Stimulated activated CD4-positive, alpha-beta T cell treated with anti-CD3 and anti-CD28 coated beads, Interleukin-12 subunit alpha, Interleukin-12 subunit beta, amount 100 ng/mL, for 48 hours (primary cell): ENCODE data around the gene TNK2.
"Not testable (repeated sequence)": the region's sequence is repeated elsewhere in the genome, so short reads cannot be mapped to it uniquely, and the experiment has no call there.

Source experiments
- DNase-seq, 3 donors: peaks; one replicate each; pipeline ENCODE4 v3.0.0-alpha.2; 2020; ENCODE audit warnings: low read depth in 2 of 3, low spot score in 1 of 3

Gene TNK2

GRCh38 chr3:195907934-195908693 lies at the start of gene TNK2:
TSS of gene TNK2 (minus strand) at chr3:195908551. CDS start at chr3:195888588, 19,963 bp downstream.
- peak in 1 of 3 donors; percentile 49 for DNase-seq

GRCh38 chr3:195956577-195956976 lies 48.2 kb upstream of the TNK2 start:
- no peak for DNase-seq

DNA sequence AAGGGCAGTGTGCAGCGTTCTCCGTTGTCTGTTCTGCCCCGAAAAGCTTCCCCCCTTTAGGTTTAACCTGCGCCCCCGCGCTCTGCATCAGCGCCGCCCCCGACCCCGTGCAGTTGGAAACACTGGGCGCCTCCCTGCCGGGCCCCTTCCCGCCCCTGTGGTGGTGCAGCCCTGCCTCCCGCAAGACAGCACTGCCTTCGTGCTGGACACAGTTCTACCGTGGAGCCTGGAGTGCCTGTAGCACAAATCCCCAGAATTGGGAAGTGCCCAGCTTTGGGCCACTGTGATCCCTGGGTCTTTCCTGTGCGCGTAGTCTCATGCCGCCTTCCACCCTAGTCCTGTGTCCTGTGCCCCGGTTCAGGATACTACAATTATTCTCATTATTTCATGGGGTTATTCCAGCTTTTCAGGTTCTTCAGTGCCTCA lies 47.1 kb upstream of the TNK2 start:
- peak; percentile 26 to 69 (median 42) for DNase-seq

DNA sequence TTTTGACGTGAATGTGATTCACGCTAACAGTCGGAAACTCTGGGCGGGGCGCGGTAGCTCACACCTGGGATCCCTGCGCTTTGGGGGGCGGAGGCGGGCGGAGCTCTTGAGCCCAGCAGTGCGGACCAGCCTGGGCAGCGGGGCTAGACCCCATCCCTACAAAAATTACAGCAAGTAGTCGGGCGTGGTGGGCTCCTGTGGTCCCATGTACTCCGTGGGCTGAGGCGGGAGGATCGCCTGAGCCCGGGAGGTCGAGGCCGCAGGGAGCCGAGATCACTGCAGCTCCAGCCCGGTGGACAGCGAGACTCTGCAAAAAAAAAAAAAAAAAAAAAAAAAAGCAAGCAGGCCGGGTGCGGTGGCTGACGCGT lies 46.4 kb upstream of the TNK2 start:
- DNase-seq = peak in 1 of 3 donors; percentile 34

DNA sequence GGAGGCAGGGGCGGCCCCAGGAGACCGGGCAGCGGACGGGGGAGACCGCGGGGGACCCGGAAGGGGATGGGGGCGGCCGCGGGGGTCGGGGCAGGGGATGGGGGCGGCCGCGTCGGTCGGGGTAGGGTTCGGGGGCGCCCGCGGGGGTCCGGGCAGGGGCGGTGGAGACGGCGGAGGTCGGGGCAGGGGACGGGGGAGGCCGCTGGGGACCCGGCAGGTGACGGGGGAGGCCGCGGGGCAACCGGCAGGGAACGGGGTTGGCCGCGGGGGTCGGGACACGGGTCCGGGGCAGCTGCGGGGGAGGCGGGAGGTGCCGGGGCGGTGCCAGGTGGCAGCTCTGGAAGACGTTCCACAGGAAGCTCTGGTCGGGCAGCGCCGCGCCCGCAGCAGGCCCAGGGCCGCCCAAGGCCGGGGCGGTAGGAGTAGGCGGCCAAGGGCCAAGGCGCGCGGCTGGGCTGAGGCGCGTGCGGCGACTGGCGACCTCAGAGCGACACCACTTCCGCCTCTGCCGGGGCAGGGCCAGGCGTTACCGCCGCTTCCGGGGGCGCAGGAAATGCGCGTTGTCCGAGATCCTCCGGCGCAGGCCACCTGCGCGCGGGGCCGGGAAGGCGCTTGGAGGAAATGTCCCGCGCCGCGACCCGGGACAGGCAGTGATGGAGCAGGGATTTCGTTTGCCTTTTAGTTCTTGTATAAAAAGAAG lies 45.9 kb upstream of the TNK2 start:
- DNase-seq = peak; percentile 54 to 73 (median 61)

DNA sequence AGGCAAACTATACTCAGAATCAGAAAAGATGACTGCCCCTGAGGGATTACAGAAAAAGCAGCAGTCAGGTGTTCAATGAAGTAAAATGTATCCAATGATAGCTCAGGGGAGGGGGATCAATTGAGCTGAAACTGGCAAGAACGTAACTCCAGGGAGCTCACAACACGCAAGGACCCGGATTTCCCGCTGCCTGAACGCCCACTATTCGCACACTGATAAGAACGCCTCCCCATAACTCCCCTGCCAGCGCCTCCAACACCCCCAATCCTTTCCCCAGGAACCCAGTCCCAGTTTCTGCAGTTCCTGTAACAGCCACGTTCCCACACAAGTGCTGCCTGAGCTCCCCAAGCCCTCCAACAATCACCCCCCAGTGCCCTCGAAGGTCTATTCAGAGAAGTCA lies 44.2 kb upstream of the TNK2 start:
- DNase-seq = not testable (repeated sequence)

DNA sequence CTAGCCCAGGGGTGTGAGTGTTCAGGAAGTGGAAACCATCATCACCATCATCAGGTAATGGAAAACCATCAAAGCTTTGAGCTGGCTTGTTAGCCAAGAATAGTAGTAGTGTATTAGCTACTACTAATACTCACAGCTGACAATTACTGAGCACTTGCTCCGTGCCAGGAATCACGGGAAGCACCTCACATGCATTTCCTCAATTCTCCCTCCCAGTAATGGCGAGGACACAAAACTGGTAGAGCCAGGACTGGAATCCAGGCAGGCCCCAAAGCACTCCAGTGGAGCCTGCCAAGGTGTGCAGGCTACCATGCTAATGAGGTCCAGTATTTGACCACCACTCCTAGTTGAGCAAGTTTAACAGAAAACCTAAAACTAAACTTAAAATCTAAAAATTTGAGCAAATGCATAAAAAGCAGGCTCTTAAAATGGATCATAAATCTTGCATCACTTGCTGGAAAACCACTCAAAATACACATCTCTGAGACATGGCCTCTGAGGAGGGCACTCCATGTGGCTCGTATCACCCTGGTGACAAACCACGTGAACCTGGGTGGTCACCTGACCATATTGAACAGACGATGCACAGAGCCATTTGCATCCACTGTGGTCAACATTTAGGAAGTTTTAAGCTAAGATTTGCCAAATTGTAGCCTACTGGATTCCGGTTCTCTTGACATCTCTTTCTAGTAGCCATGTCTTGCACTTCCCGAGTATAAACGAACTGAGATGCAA lies 43.3 kb upstream of the TNK2 start:
- not testable (repeated sequence) for DNase-seq

DNA sequence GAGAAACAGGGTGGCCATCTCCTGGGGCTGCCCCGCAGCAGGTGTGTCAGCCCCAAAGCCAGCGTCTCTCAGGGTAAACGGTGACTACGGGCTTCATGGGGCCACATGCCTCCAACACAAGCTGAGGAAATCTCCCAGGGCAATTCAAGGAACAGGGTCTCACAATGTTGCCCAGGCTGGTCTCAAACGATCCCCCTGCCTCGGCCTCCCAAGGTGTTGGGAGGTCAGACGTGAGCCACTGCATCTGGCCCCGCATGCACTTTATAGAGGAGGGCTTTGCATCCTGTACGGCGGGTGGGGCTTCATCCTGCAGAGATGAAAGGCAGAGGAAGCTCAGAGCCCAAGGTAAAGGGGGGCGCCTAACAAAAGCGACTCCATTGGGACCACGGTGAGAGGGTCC lies 42.4 kb upstream of the TNK2 start:
- DNase-seq = not testable (repeated sequence)

GRCh38 chr3:195950164-195950563 lies 41.8 kb upstream of the TNK2 start:
- not testable (repeated sequence) for DNase-seq

DNA sequence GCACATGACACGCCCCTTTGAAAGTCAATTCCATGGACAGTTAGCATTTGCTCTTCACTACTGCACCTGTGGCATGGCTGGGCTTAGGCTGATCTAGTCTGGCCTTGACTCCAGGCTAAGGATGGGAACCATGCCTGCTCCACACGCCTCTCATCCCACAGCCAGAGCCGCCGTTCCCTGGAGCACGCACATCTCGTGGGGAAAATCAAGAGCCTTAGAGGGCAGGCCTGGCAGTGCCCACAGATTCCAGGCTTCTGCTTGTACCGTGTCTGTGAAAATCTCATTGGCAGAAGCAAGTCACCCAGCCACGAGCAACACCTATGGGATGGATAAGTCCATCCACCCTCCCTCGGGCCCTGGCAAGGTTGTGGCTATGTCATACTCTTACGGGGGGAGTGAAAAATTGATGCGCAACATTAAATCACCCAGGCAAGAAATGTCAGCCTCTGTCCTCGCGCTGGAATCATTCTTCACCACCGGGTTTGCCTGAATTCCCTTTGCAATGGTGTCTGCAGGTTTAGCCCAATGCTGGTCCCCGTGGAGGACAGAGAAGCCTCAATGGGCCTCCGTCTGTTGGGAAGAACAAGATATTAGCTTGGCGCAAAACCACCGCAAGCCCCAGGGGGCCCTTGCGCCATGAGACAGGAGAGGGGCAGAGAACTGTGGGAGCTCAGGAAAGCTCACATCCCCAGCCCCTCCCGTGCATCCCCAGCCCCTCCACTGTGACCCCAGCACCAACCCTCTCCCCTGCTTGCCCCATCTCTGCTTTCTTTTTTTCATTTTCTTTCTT lies 38.8 kb upstream of the TNK2 start:
- not testable (repeated sequence) for DNase-seq

- DNase-seq = not testable (repeated sequence)
These were observed 33.0 kb upstream of the TNK2 start for GRCh38 chr3:195941265-195941815.

DNA sequence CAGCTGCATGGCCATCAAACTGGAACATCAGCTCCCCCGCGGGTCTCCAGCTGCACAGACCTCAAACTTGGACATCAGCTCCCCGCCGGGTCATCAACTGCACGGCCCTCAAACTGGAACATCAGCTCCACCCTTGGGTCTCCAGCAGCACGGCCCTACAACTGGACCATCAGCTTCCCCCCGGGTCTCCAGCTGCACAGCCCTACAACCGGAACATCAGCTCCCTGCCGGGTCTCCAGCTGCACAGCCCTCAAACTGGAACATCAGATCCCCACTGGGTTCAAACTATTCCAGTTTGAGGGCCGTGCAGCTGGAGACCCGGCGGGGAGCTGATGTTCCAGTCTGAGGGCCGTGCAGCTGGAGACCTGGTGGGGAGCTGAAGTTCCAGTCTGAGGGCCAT lies 32.5 kb upstream of the TNK2 start:
- DNase-seq = not testable (repeated sequence)

DNA sequence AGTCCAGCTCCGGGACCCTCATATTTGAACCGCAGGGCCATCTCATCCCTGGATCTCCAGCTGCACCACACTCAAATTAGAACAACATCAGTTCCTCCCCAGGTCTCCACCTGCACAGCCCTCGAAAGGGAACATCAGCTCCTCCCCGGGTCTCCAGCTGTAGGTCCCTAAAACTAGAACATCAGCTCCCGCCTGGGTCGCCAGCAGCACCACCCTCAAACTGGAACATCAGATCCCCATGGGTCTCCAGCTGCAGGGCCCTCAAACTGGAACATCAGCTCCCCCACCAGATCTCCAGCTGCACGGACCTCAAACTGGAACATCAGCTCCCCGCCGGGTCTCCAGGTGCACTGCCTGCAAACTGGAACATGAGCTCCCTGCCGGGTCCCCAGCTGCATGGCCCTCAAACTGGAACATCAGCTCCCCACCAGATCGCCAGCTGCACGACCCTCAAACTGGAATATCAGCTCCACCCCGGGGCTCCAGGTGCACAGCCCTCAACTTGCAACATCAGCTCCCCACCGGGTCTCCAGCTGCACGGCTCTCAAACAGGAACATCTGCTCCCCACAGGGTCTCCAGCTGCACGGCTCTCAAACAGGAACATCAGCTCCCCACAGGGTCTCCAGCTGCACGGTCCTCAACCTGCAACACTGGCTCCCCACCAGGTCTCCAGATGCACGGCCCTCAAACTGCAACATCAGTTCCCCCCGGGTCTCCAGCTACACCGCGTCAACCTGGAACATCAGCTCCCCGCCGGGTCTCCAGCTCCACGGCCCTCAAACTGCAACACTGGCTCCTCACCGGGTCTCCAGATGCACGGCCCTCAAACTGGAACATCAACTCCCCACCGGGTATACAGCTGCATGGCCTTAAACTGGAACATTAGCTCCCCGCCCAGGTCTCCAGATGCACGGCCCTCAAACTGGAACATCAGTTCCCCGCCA lies 31.4 kb upstream of the TNK2 start:
- DNase-seq = not testable (repeated sequence)

- DNase-seq = not testable (repeated sequence)
These were observed 24.7 kb upstream of the TNK2 start for GRCh38 chr3:195933044-195933430.

DNA sequence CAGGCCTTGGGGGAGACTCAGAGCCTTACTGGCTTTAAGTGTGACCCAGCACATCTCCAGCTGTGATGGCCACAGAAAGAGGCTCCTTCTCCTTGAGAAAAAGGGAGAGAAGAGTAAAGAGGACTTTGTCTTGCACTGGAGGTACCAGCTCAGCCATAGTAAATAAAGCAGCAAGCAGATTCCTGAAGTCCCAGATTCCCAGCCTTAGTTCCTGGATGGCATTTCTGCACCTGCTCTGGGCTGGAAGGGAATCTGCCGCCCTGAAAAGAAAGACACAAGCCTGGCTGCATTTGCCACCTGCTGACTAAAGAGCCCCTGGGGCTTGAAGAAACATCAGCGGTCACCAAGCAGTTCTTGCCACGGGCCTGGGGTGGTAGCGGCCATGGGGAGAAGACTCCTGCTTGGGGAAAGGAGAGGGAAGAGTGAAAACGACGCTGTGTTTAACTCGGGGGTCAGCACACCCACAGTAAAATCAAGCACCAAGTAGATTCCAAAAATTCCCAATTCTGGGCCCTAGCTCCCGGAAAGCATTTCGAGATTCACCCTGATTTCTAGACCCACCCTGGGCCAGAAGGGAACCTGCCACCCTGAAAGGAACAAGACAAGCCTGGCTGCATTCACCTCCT lies 24.2 kb upstream of the TNK2 start:
- DNase-seq = no peak

DNA sequence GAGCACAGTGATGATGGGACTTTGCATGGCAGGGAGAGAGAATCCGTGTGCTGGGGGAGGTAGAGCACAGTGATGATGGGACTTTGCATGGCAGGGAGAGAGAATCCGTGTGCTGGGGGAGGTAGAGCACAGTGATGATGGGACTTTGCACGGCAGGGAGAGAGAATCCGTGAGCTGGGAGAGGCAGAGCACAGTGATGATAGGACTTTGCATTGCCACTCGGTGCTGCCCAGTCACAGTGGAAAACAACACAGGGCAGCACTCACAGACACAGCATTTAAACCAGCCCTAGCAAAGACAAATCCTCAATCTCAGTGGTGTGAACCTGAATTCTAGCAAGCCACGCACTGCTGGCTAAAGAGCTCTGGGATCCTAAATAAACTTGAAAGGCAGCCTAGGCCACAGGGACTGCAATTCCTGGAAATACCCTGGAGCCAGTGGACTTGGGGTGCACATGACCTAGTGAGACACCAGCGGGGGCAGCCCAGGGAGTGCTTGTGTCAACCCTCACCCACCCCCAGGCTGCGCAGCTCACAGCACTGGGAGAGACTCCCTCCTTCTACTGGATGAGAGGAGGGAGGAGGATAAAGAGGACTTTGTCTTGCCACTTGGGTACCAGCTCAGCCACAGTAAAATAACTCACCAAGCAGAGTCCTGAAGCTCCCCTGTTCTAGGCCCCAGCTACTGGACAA lies 23.4 kb upstream of the TNK2 start:
- DNase-seq = no peak

DNA sequence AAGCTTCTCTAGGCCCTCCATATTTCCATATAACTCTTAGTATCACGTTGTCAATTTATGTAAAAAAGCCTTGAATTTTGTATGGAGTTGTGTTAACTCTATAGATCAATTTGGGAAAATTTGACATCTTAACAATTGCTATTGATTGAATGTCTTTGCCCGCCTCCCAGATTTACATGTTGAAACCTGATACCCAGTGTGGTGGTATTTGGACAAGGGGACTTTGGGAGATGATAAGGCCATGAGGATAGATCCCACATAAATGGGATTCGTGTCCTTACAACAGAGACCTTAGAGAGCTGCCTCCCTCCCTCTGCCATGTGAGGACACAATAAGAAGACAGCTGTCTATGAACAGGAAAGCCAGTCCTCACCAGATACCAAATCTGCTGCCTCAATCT lies 21.1 kb upstream of the TNK2 start:
- no peak for DNase-seq

DNA sequence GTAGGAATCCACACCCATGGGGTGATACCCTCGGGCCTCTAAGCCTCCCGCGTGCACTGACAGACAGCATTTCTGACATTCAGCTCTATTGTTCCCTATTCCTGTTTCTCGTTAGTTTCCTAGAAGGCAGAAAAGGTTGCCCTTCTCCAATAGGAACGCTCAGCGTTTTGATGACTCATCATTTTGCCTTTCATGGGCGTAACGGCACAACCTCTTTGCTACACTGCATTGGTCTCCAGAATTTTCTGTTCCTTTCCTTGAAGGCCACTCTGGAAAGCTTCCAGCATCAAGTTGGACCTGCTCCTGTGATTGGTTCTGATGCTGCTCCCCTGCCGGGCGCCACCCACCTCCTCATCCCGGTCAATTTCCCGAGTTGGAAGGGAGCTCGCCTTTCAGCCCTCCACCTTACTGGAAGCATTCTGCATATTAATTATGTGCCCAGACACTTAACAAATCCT lies 13.0 kb upstream of the TNK2 start:
- DNase-seq = no peak
